UCSD-AML1 (cell line): ENCODE data around the gene C19orf18.
"Not testable (repeated sequence)": the region's sequence is repeated elsewhere in the genome, so short reads cannot be mapped to it uniquely, and the experiment has no call there.

ENCODE experiments used
- DNase-seq: peaks from one replicate; lab custom pipeline; 2025; ENCODE audit not compliant: unreplicated experiment; lab: John Stamatoyannopoulos, UW

The C19orf18 gene

GRCh38 chr19:57974434-57974833 is at the start of gene C19orf18:
Gene C19orf18 (minus strand): TSS chr19:57974534. CDS start chr19:57974432, 102 bp downstream.
- no peak for DNase-seq

DNA sequence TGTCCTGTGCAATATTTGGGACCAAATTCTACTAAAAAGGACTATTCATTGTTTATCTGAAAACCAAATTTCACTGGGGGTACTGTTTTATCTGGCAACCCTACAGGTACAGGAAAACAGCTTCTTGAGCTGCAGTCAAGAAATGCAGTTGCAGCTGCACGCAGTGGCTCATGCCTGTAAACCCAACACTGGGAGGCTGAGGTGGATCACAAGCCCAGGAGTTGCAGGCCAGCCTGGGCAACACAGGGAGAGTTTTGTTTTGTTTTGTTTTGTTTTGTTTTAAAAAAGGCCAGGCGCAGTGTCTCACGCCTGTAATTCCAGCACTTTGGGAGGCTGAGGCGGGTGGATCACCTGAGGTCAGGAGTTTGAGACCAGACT is 47.9 kb upstream of the C19orf18 start:
- no peak for DNase-seq

GRCh38 chr19:58021541-58022282 is 47.4 kb upstream of the C19orf18 start:
- no peak for DNase-seq

- DNase-seq, result no peak
Measured at GRCh38 chr19:58020129-58020528, 45.8 kb upstream of the C19orf18 start.

DNA sequence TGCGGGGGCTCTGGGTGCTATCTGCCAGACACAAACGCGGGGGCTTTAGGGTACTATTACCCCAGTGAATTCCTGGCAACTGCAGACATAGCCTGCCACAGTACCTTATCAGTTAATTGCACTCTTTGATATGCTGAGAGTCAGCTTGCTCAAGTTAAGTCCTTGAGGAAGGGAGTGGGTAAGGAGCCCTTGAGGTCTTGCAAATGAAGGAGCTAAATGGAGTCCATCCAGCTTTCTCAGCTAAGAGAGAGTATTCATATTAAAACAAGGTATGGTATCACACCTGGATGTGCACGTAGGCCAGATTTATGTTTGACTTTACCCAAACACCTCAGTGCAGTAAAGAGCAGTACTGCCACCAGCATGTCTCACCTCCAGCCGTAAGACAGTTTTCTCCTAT is 39.8 kb upstream of the C19orf18 start:
- no peak for DNase-seq

- DNase-seq, result no peak
Measured at GRCh38 chr19:58010507-58010906, 36.2 kb upstream of the C19orf18 start.

GRCh38 chr19:58009666-58010301 is 35.5 kb upstream of the C19orf18 start:
- DNase-seq, result peak; percentile 54

DNA sequence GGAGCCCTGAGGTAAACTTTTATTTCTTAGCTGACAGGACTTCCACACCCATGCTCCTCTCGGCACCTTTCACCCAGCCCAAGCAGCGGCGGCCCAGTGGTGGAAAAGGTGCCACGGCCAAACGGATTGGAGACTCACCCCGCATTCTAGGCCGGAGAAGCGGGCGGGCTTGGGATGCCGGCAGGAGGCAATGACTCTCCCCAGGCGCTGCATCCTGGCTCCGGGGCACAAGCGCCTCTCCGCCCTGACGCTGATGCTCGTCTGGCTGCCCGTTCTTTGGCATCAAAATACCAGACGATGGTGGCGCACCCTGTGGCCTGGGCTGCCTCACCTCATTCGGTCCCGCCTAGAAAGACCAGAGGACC is 34.9 kb upstream of the C19orf18 start:
- DNase-seq, result no peak

DNA sequence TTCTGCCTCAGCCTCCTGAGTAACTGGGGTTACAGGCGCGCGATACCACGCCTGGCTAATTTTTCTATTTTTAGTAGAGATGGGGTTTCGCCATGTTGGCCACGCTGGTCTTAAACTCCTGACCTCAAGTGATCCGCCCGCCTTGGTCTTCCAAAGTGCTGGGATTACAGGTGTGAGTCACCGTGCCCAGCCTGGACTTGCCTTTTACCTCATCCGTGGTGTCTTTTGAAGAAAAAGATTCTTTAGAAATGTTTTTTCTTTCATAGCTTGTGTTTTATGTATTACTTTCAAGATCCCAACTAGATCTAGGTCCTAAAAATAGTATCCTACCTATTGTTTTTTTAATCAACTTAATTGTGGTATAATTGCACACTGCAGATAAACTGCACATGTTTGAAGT is 34.5 kb upstream of the C19orf18 start:
- DNase-seq, result not testable (repeated sequence)

GRCh38 chr19:58007285-58007684 is 33.0 kb upstream of the C19orf18 start:
- DNase-seq, result no peak

- DNase-seq, result no peak
Measured at GRCh38 chr19:58003174-58003828, 29.0 kb upstream of the C19orf18 start.

DNA sequence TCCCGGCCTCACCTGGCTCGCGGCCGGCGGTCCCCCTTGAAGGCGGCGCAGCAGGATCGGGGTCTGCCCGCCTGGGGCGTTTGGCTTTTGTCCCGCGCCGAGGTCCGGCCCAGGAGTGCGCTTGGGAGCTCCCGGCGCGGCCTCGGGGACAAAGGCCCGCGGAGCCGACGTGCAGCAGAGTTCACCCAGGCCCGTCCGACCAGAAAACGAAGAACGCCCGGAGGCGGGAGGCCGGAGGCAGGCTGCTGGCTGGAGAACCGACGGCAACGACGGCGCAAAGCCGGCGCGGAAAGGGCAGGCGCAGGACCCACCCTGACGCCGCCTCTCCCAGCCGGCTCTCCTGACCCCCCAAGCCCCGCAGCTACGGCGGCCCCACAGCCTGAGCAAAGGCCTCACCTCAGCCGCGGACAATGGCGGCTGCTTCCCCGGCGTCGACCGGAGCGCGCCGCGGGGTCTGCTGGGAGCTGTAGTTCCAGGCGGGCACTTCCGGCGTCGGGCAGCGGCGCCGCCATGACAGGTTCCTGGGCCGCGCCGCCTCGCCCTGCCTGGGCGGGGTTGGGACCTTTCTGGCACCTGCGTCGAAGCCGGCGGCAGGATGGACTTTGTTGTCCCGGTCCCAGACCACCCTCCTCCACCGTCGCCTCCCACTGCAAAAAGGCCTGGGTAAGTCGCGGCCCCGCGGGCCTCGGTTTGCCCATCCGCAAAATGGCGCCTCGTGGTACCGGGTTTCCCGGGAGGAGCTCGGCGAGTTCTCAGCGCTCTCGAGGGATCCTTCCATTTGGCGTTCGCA is 28.2 kb upstream of the C19orf18 start, which contains the start of gene ZNF606:
Gene ZNF606 (minus strand): TSS at position 437 of the 790 bp plus-strand sequence. CDS start 1,501 bp downstream, outside the sequence.
- DNase-seq, result peak; percentile 86

- peak; percentile 45 for DNase-seq
Measured at GRCh38 chr19:58001895-58002369, 27.6 kb upstream of the C19orf18 start.

DNA sequence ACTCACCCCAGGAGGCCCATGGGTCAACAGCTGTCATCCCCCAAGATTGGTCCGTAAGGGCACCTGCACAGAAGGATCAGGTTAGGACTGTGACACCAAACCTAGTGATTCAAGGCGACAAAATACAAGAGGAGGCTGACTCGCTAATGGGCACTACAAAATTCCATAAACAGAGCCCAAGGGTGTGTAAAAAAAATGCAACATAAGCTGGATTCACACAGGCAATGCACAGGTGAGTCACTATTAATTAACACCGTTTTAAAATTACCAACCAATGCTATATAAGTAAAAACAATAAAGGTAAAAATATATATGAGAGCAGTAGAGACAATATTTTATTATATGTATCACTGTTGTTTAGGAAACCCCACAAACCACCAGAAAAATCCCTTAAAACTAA is 26.3 kb upstream of the C19orf18 start:
- no peak for DNase-seq

DNA sequence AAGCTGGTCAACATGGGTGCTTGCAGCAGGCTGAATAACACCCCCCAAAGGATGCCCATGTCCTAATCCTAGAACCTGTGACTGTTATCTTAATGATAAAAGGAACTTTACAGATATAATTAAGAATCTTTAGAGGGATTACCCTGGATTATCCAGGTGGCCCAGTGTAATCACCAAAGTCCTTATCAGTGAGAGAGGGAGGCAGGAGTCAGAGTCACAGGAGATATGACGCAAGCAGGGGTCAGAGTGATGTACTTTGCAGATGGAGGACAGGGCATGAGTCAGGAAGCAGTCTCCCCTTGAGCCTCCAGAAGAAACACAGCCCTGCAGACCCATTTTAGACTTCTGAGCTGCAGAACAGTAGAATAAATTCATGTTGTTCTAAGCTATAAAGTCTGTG is 18.5 kb upstream of the C19orf18 start:
- DNase-seq, result no peak

GRCh38 chr19:57978586-57979289 is 4.4 kb upstream of the C19orf18 start:
- DNase-seq, result no peak

DNA sequence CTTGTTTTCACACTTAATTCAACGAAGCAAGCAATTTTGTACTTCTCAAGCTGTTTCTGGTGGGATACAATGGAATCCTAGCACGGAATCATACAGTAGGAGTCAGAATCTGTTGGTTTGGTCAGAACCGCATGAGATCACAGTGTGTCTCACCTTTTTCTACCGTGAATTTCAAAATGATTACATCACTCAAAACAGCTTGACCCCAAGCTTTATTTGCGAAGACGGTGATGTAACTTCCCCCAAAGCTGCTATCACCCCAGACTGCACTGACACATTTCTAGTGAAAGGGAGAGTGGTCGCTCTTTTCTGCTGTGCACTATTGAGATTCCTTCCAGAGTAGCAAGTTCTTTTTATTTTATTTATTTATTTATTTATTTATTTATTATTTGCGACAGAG is 9.6 kb downstream of the C19orf18 start:
- DNase-seq, result no peak

- no peak for DNase-seq
Measured at GRCh38 chr19:57961785-57962184, 12.5 kb downstream of the C19orf18 start.

DNA sequence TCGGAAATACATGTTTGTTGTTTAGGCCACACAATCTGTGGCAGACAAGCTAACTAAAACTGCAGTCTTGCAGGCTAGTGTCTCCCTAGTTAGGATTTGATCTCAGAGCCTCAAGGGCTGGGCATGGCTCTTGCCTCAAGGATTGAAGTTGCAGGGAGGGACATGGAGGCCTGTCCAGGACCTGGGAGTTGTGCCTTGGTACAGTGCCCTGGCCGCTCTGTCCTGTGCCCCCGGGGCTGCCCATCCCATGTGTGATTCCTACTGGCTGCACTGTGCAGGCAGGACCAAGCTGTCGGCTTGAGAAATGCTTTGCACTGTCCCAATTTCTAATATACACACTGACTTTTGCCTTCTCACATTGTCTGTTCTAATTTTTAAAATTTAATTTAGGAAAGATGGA is 19.3 kb downstream of the C19orf18 start:
- no peak for DNase-seq

- DNase-seq, result no peak
Measured at GRCh38 chr19:57949702-57950101, 24.6 kb downstream of the C19orf18 start.

GRCh38 chr19:57949296-57949695 is 25.0 kb downstream of the C19orf18 start:
- DNase-seq, result no peak
